Measurements from ENCODE around the gene DLAT. TPM values are rescaled to one million over a fixed set of nuclear protein-coding genes. Genes with fewer than 3 reads are reported as not detected.

Gene DLAT
- total and polyA plus RNA-seq, 8 donors = 1.2 to 36.5 (median 14.3) TPM

DNA sequence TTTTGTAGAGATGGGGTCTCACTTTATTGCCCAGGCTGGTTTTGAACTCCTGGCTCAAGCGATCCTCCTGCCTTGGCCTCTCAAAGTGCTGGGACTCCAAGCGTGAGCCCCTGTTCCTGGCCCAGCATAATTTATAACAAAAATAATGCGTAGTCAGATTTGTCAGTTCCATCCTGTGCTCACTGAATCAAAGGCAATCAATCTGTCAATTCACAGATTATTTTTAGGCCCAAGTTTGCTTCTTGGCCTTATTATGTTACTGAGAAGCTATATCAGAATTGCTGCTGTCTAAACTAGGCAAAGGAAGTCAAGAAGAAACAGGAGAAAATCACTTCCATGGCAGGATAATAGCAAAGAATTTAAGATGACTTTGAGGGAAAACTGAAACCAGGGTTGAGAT, 8.7 kb downstream of the DLAT start:
- DNase-seq = no peak
- H3K4me1 ChIP-seq = no peaks in the 10 kb centered on the region
- no peak for TF ChIP-seq POLR2AphosphoS5 (IDR thresholded peaks at IDR 0.05)
- TF ChIP-seq, protein P1, sequence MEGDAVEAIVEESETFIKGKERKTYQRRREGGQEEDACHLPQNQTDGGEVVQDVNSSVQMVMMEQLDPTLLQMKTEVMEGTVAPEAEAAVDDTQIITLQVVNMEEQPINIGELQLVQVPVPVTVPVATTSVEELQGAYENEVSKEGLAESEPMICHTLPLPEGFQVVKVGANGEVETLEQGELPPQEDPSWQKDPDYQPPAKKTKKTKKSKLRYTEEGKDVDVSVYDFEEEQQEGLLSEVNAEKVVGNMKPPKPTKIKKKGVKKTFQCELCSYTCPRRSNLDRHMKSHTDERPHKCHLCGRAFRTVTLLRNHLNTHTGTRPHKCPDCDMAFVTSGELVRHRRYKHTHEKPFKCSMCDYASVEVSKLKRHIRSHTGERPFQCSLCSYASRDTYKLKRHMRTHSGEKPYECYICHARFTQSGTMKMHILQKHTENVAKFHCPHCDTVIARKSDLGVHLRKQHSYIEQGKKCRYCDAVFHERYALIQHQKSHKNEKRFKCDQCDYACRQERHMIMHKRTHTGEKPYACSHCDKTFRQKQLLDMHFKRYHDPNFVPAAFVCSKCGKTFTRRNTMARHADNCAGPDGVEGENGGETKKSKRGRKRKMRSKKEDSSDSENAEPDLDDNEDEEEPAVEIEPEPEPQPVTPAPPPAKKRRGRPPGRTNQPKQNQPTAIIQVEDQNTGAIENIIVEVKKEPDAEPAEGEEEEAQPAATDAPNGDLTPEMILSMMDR (IDR thresholded peaks at IDR 0.05) = no peak
- no peak for TF ChIP-seq POLR2A (IDR thresholded peaks at IDR 0.05)
- no peak for TF ChIP-seq EP300 (IDR thresholded peaks at IDR 0.05)
- no peak overlapping the region for H3K4me3 ChIP-seq
- H3K36me3 ChIP-seq = peaks cover 35 to 94% (median 92%) of the 10 kb centered on the region in 4 donors
- no peaks in the 10 kb centered on the region for H3K9me3 ChIP-seq
- no peaks in the 10 kb centered on the region for H3K27me3 ChIP-seq
- WGBS, 5 donors = 96 to 99% (median 96%) methylated on average over 3 of the region's 3 CpGs
- intact Hi-C loops (cut with DNase I; ENCODE audit: low total_unique reads) = no loop called here
- no peak overlapping the region for H3K27ac ChIP-seq

DNA sequence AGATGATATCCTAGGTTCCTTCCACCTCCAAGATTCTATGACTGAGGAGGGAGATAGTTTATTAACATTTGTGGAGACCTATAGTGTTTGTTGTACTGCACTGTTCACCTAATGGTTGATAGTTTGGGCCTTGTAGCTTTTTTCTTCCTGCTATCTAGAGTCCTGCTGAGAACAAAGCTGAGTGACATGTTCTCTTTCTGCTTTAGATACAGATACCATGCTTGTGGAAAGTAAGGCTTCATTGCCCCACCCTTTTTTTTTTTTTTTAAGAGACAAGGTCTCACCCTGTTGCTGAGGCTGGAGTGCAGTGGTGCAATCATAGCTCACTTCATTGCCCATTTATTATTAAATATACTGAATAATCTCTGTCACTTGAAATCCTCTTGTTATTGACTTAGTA, 12.3 kb downstream of the DLAT start:
- intact Hi-C loops (cut with DNase I; ENCODE audit: low total_unique reads) = no loop called here
- DNase-seq = no peak
- Histone ChIP-seq H3K4me3 (no peak overlapping the region), H3K36me3 (peaks cover 24 to 92% (median 87%) of the 10 kb centered on the region in 4 donors), H3K4me1 (peaks cover 0 to 7% (median 0%) of the 10 kb centered on the region in 4 donors), H3K27ac (no peak overlapping the region), H3K27me3 (no peaks in the 10 kb centered on the region), H3K9me3 (no peaks in the 10 kb centered on the region)
- TF ChIP-seq EP300 (IDR thresholded peaks at IDR 0.05) (no peak), POLR2A (IDR thresholded peaks at IDR 0.05) (no peak), POLR2AphosphoS5 (IDR thresholded peaks at IDR 0.05) (no peak)
- TF ChIP-seq, protein P1 (IDR thresholded peaks at IDR 0.05) = no peak

DNA sequence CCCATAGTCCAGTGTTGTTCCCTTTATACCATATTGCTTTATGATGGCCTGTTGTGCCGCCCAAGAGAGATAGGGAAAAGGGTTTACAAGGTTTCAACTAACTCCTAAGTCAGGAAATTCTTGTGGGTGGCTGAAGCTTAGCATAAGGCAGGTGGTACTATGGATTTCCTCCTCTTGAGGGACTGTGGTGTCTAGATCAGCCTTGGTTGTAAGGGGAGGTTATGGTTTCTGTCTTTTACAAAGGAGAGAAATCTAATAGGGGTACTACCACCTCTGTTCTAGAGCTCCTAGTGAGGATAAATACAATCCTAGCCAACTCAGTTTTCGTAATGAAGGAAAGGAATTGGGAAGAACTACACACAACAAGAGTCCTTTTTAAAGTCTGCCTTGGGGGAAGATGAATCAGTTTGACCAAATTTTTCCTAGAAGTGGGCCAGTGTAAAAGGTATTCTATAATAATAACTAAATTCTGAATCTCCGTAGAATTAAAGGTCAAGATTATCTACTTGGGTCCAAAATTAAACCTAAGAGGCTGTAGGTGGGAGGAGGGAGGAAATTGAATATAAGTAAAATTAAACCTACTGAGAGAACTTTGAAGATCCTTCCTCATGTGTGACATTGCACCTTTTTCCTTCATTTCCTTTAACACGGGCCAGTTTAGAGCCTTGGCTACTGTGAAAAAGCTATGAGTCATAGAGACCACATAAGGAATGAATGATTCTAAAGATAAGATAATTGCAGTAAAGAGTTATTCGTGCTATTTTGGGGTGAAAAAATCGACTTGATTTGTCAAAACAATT, 17.2 kb downstream of the DLAT start:
- no peak for TF ChIP-seq POLR2AphosphoS5 (IDR thresholded peaks at IDR 0.05)
- TF ChIP-seq EP300 (IDR thresholded peaks at IDR 0.05) = no peak
- TF ChIP-seq, protein P1 (IDR thresholded peaks at IDR 0.05) = no peak
- TF ChIP-seq POLR2A (IDR thresholded peaks at IDR 0.05) = no peak
- intact Hi-C loops (cut with DNase I; ENCODE audit: low total_unique reads) = no loop called here
- H3K27me3 ChIP-seq = no peaks in the 10 kb centered on the region
- H3K4me1 ChIP-seq = peaks cover 0 to 9% (median 0%) of the 10 kb centered on the region in 4 donors
- H3K27ac ChIP-seq = no peak overlapping the region
- WGBS, 5 donors = 51 to 64% (median 59%) methylated on average over 6 of the region's 6 CpGs
- no peak for DNase-seq
- no peak overlapping the region for H3K4me3 ChIP-seq
- H3K36me3 ChIP-seq = peaks cover 30 to 95% (median 89%) of the 10 kb centered on the region in 4 donors
- no peaks in the 10 kb centered on the region for H3K9me3 ChIP-seq

DNA sequence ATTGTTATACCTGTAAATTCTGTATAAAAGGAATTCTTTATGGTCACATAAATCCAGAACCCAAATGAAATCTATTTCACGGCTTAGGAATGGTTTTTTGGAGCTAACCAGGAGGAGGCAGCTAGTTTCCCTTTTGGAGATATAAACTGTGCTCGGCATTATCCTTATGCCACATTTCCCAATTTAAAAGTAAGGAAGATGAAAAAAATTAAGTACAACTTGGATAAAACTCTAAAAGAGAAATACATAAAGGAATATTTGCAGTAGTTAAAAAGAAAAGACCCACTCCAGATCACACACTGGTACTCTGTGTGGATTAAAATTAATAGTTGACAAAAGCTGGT, 17.7 kb downstream of the DLAT start:
- H3K4me3 ChIP-seq = no peak overlapping the region
- no peak overlapping the region for H3K27ac ChIP-seq
- DNase-seq = no peak
- H3K9me3 ChIP-seq = no peaks in the 10 kb centered on the region
- peaks cover 24 to 95% (median 89%) of the 10 kb centered on the region in 4 donors for H3K36me3 ChIP-seq
- TF ChIP-seq POLR2A (IDR thresholded peaks at IDR 0.05) (no peak), POLR2AphosphoS5 (IDR thresholded peaks at IDR 0.05) (no peak), EP300 (IDR thresholded peaks at IDR 0.05) (no peak)
- TF ChIP-seq, protein P1 (IDR thresholded peaks at IDR 0.05) = no peak
- peaks cover 0 to 9% (median 0%) of the 10 kb centered on the region in 4 donors for H3K4me1 ChIP-seq
- 96 to 100% (median 98%) methylated on average over 2 of the region's 2 CpGs for WGBS, 5 donors
- intact Hi-C loops (cut with DNase I; ENCODE audit: low total_unique reads) = no loop called here
- H3K27me3 ChIP-seq = no peaks in the 10 kb centered on the region
